ENCODE data around the gene HRC. TPM values are rescaled to one million over a fixed set of nuclear protein-coding genes. Genes with fewer than 3 reads are reported as not detected.
"Not testable (repeated sequence)": the region's sequence is repeated elsewhere in the genome, so short reads cannot be mapped to it uniquely, and the experiment has no call there.

The HRC gene
- total RNA-seq, 2 donors from 2014 or later = 2.1 to 4.3 TPM

GRCh38 chr19:49186108-49186507, 30.9 kb upstream of the HRC start:
- no peak for TF ChIP-seq POLR2A (IDR thresholded peaks at IDR 0.05)
- TF ChIP-seq, protein P1, sequence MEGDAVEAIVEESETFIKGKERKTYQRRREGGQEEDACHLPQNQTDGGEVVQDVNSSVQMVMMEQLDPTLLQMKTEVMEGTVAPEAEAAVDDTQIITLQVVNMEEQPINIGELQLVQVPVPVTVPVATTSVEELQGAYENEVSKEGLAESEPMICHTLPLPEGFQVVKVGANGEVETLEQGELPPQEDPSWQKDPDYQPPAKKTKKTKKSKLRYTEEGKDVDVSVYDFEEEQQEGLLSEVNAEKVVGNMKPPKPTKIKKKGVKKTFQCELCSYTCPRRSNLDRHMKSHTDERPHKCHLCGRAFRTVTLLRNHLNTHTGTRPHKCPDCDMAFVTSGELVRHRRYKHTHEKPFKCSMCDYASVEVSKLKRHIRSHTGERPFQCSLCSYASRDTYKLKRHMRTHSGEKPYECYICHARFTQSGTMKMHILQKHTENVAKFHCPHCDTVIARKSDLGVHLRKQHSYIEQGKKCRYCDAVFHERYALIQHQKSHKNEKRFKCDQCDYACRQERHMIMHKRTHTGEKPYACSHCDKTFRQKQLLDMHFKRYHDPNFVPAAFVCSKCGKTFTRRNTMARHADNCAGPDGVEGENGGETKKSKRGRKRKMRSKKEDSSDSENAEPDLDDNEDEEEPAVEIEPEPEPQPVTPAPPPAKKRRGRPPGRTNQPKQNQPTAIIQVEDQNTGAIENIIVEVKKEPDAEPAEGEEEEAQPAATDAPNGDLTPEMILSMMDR (IDR thresholded peaks at IDR 0.05) = no peak
- 80 to 86% methylated on average over 5 of the region's 5 CpGs for WGBS, 2 donors
- H3K9me3 ChIP-seq = no peaks in the 10 kb centered on the region
- ATAC-seq (no peak), DNase-seq (no peak)
- no peak overlapping the region for H3K27ac ChIP-seq
- H3K36me3 ChIP-seq (replicated peaks in 1 of 2; ENCODE audit: insufficient read depth in 1 of 2, low read depth in 2 of 2) = no peaks in the 10 kb centered on the region
- H3K27me3 ChIP-seq = no peaks in the 10 kb centered on the region
- intact Hi-C loops (cut with DNase I) = no loop called here
- H3K4me1 ChIP-seq = no peaks in the 10 kb centered on the region
- no peak overlapping the region for H3K4me3 ChIP-seq

GRCh38 chr19:49182848-49183375, 27.7 kb upstream of the HRC start:
- H3K27ac ChIP-seq = no peak overlapping the region
- no peaks in the 10 kb centered on the region for H3K36me3 ChIP-seq (replicated peaks in 1 of 2; ENCODE audit: insufficient read depth in 1 of 2, low read depth in 2 of 2)
- TF ChIP-seq POLR2A (IDR thresholded peaks at IDR 0.05) = no peak
- TF ChIP-seq, protein P1 (IDR thresholded peaks at IDR 0.05) = no peak
- H3K9me3 ChIP-seq = no peaks in the 10 kb centered on the region
- H3K4me1 ChIP-seq = no peaks in the 10 kb centered on the region
- WGBS, 2 donors = 73 to 96% methylated on average over 7 to 25 of the region's 26 CpGs
- ATAC-seq = no peak
- H3K27me3 ChIP-seq = no peaks in the 10 kb centered on the region
- no peak overlapping the region for H3K4me3 ChIP-seq
- no peak for DNase-seq
- intact Hi-C loops (cut with DNase I) = no loop called here

DNA sequence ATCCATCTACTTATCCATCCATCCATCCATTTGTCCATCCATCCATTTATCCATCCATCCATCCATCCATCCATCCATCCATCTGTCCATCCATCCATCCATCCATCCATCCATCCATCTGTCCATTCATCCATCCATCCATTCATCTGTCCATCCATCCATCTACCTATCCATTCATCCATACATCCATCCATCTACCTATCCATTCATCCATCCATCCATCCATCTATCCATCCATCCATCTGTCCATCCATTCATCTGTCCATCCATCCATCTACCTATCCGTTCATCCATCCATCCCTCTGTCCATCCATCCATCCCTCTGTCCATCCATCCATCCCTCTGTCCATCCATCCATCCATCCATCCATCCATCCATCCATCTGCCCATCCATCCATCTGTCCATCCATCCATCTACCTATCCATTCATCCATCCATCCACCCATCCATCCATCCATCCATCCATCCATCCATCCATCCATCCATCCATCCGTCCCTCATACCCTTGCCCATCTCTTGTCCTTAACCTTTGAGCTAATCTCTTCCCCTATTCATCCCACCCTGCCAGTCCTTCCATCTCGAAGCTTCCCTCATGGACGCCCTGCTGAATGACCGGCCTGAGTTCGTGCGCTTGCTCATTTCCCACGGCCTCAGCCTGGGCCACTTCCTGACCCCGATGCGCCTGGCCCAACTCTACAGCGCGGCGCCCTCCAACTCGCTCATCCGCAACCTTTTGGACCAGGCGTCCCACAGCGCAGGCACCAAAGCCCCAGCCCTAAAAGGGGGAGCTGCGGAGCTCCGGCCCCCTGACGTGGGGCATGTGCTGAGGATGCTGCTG, 27.0 kb upstream of the HRC start:
- ATAC-seq = not testable (repeated sequence)

DNA sequence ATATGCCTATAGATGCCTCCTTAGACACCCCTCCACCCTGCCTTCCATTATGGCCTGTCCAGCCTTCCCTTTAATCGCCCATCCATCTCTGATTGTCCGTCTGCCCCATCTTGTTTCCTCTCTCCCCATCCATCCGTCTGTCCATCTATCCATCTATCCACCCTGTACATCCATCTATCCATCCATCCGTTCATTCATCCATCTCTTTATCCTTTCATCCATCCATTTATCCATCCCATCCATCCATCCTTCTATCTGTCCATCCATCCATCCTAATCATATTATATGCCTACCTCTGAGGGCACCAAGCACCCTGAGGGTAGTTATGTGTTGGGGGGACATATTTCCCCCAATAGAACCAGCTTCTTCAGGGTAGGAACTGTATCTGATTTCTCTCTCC, 25.5 kb upstream of the HRC start:
- WGBS, 2 donors = 78 to 80% methylated on average over 4 of the region's 4 CpGs
- DNase-seq (no peak), ATAC-seq (no peak)
- Histone ChIP-seq H3K9me3 (no peaks in the 10 kb centered on the region), H3K4me1 (no peaks in the 10 kb centered on the region), H3K27me3 (no peaks in the 10 kb centered on the region), H3K36me3 (replicated peaks in 1 of 2; ENCODE audit: insufficient read depth in 1 of 2, low read depth in 2 of 2) (no peaks in the 10 kb centered on the region), H3K27ac (no peak overlapping the region), H3K4me3 (no peak overlapping the region)
- intact Hi-C loops (cut with DNase I) = no loop called here
- TF ChIP-seq, protein P1 (IDR thresholded peaks at IDR 0.05) = no peak
- TF ChIP-seq POLR2A (IDR thresholded peaks at IDR 0.05) = no peak

More for the DNA sequence above, 27.0 kb upstream of the HRC start:
- H3K4me1 ChIP-seq; H3K4me3 ChIP-seq; intact Hi-C loops (cut with DNase I); H3K27me3 ChIP-seq; DNase-seq; H3K9me3 ChIP-seq; H3K27ac ChIP-seq; H3K36me3 ChIP-seq (replicated peaks in 1 of 2; ENCODE audit: insufficient read depth in 1 of 2, low read depth in 2 of 2): not testable (repeated sequence)
- WGBS, 2 donors = 81 to 88% methylated on average over 18 to 20 of the region's 20 CpGs

- Histone ChIP-seq H3K36me3 (replicated peaks in 1 of 2; ENCODE audit: insufficient read depth in 1 of 2, low read depth in 2 of 2) (peaks cover 0 to 2% of the 10 kb centered on the region in 2 donors), H3K9me3 (no peaks in the 10 kb centered on the region), H3K4me3 (no peak overlapping the region), H3K27ac (no peak overlapping the region), H3K4me1 (no peaks in the 10 kb centered on the region), H3K27me3 (no peaks in the 10 kb centered on the region)
- ATAC-seq (no peak), DNase-seq (no peak)
- WGBS, 2 donors = 96 to 97% methylated on average over 2 of the region's 2 CpGs
- intact Hi-C loops (cut with DNase I) = no loop called here
- TF ChIP-seq, protein P1 (IDR thresholded peaks at IDR 0.05) = no peak
Measured at GRCh38 chr19:49173198-49173597, 18.0 kb upstream of the HRC start.

Measured in body of pancreas (tissue), 4 donors.